GM12875 (cell line): ENCODE results near the gene GABRA4.

ENCODE experiments used
- H3K4me3 ChIP-seq: one replicate; pipeline ENCODE4 v1.5.1; 2011; ENCODE audit warnings: low read depth, low read length, control low read depth
- TF ChIP-seq, protein P1 (sequence below): IDR thresholded peaks from 2 replicates; pipeline ENCODE4 v1.5.1; 2011; ENCODE audit warnings: low read depth, mild to moderate bottlenecking, control low read depth, inconsistent platforms, low read length, moderate library complexity, borderline replicate concordance; ENCODE audit not compliant: insufficient read depth

Gene GABRA4

DNA sequence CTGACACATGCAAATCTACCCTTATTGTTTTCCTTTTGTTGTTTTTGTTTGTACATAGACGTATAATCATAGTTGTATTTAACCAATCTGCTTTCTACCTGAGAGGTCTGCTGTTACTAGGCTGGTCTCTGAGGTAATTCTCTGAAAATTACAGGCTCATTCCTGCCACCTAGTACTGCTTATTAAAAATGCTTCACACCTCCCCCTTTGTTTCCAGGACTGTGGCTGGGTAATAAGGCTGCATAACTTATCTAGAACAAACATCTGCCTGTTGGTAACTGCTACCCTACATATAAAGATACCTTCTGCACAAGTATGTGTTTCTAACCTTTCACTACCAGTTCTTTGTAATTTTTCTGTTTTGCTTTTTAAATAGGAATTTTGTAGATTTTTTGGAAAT lies 118.6 kb downstream of the GABRA4 start:
- no peak overlapping the region for H3K4me3 ChIP-seq
- TF ChIP-seq, protein P1, sequence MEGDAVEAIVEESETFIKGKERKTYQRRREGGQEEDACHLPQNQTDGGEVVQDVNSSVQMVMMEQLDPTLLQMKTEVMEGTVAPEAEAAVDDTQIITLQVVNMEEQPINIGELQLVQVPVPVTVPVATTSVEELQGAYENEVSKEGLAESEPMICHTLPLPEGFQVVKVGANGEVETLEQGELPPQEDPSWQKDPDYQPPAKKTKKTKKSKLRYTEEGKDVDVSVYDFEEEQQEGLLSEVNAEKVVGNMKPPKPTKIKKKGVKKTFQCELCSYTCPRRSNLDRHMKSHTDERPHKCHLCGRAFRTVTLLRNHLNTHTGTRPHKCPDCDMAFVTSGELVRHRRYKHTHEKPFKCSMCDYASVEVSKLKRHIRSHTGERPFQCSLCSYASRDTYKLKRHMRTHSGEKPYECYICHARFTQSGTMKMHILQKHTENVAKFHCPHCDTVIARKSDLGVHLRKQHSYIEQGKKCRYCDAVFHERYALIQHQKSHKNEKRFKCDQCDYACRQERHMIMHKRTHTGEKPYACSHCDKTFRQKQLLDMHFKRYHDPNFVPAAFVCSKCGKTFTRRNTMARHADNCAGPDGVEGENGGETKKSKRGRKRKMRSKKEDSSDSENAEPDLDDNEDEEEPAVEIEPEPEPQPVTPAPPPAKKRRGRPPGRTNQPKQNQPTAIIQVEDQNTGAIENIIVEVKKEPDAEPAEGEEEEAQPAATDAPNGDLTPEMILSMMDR = no peak

DNA sequence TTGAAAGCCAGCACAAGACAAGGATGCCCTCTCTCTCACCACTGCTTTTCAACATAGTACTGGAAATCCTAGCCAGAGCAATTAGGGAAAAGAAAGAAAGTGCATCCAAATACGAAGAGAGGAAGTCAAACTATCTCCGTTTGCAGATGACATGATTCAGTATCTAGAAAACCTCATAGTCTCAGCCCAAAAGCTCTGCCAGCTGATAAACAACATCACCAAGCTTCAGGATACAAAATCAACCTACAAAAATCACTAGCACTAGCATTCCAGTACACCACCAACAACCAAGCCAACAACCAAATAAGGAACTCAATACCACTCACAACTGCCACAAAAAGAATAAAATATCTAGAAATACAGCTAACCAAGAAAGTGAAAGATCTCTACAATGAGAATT lies 123.0 kb downstream of the GABRA4 start:
- TF ChIP-seq, protein P1 = no peak
- H3K4me3 ChIP-seq = no peak overlapping the region
